ENCODE data around the gene DCBLD1. TPM values are rescaled to one million over a fixed set of nuclear protein-coding genes. Genes with fewer than 3 reads are reported as not detected.
A peak's percentile ranks its signal among the peaks of the same experiment; 100 is the strongest.

DCBLD1 gene
- total RNA-seq, 1 experiment from 2014 or later: 69.3 TPM

DNA sequence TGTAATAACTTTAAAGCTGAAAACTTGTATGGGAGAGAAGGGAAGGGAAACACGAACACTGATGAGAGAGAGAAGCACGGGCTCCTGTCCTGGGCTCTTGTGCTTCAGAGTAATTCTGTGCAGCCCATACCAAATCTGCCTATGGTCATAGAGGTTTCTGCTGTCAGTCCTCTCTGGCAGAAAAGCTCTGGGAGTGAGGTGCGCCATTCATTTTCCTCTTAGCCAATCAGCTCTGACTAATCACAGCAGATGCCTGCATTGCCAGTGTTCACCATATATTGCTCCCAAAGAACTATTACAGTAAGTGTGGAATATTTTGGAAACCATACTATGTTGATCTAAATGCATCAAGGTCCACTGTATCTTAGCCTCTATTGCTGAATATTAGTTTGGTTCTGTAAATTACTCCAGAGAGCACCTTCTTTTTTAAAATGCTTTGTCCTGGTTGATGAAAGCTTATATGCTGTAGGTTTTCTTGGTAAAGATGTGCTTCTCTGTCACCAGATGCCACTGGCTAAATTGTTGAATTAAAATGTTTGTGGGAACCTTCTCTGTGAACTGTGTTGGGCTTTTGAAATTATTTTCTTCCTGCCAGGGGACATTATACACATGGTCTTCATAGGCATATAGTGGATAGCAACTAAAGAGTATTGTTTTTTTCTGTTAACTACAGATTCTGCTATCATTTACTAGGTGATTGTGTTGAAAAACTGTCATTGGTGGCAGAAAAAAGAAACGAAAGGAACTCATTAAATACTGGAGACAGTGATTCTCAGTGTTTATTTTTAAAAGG lies 38.3 kb downstream of the DCBLD1 start:
- Mint-ChIP-seq H3K4me1 (ENCODE audit: low read depth, unreplicated experiment) (peaks cover 38% of the 10 kb centered on the region), H3K36me3 (ENCODE audit: insufficient read depth, unreplicated experiment) (peaks cover 56% of the 10 kb centered on the region), H3K4me3 (ENCODE audit: unreplicated experiment) (no peak overlapping the region), H3K27me3 (ENCODE audit: insufficient read depth, unreplicated experiment) (no peaks in the 10 kb centered on the region), H3K27ac (ENCODE audit: unreplicated experiment) (peak overlapping the region; percentile 18), H3K9me3 (ENCODE audit: unreplicated experiment) (no peaks in the 10 kb centered on the region)
- no TSS peak for BruUV-seq (replicated peaks)
- Histone ChIP-seq H3K27me3 (replicated peaks; ENCODE audit: control insufficient read depth, insufficient read depth, low read length) (no peaks in the 10 kb centered on the region), H3K9me3 (no peaks in the 10 kb centered on the region), H3K4me1 (peaks cover 40% of the 10 kb centered on the region), H3K36me3 (ENCODE audit: control insufficient read depth, insufficient read depth, low read length) (no peaks in the 10 kb centered on the region), H3K4me3 (ENCODE audit: low read depth, low read length) (no peak overlapping the region)
- DNase-seq: no peak
- CTCF ChIA-PET: no interaction called here
- intact Hi-C loops (cut with micrococcal nuclease; ENCODE audit: unreplicated experiment): no loop called here
- POLR2A ChIA-PET: no interaction called here
- TF ChIP-seq, protein P1, sequence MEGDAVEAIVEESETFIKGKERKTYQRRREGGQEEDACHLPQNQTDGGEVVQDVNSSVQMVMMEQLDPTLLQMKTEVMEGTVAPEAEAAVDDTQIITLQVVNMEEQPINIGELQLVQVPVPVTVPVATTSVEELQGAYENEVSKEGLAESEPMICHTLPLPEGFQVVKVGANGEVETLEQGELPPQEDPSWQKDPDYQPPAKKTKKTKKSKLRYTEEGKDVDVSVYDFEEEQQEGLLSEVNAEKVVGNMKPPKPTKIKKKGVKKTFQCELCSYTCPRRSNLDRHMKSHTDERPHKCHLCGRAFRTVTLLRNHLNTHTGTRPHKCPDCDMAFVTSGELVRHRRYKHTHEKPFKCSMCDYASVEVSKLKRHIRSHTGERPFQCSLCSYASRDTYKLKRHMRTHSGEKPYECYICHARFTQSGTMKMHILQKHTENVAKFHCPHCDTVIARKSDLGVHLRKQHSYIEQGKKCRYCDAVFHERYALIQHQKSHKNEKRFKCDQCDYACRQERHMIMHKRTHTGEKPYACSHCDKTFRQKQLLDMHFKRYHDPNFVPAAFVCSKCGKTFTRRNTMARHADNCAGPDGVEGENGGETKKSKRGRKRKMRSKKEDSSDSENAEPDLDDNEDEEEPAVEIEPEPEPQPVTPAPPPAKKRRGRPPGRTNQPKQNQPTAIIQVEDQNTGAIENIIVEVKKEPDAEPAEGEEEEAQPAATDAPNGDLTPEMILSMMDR (IDR thresholded peaks at IDR 0.05; ENCODE audit: insufficient read depth in 1 of 2, low read depth in 1 of 2, low read length in 1 of 2, severe bottlenecking in 1 of 2, unreplicated experiment in 1 of 2): no peak

DNA sequence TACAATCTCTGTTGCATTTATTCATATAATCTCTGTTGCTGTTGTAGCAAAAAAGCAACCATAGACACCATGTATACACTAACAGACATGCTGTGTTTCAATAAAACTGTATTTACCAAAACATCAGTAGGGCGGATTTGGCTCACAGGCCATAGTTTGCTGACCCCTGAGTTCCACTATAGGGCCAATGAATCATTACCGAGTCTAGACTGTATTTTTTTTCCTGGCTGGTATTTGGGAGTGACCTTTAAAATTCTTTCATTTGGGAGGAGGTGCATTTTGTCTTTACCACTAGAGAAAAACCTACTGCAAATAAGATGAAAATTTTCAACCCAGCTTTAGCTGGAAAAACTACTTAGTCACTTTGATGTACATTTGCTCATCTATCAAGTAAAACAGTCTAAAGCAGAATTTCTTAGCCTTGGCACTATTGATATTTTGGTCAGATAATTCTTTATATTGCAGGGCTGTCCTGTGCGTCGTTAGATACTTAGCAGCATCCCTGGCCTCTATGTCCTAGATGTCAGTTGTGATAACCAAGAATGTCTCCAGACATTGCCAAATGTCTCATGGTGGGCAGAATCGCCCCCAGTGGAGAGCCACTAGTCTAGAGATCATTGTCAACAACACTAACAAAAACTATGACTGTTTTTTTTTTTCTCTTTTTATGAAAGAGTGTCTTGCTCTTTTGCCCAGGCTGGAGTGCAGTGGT lies 39.5 kb downstream of the DCBLD1 start:
- Histone ChIP-seq H3K4me3 (ENCODE audit: low read depth, low read length) (no peak overlapping the region), H3K27me3 (replicated peaks; ENCODE audit: control insufficient read depth, insufficient read depth, low read length) (no peaks in the 10 kb centered on the region), H3K36me3 (ENCODE audit: control insufficient read depth, insufficient read depth, low read length) (no peaks in the 10 kb centered on the region), H3K4me1 (peaks cover 29% of the 10 kb centered on the region), H3K9me3 (no peaks in the 10 kb centered on the region)
- Mint-ChIP-seq H3K9me3 (ENCODE audit: unreplicated experiment) (no peaks in the 10 kb centered on the region), H3K4me3 (ENCODE audit: unreplicated experiment) (no peak overlapping the region), H3K4me1 (ENCODE audit: low read depth, unreplicated experiment) (peaks cover 34% of the 10 kb centered on the region), H3K27ac (ENCODE audit: unreplicated experiment) (no peak overlapping the region), H3K36me3 (ENCODE audit: insufficient read depth, unreplicated experiment) (peaks cover 48% of the 10 kb centered on the region), H3K27me3 (ENCODE audit: insufficient read depth, unreplicated experiment) (no peaks in the 10 kb centered on the region)
- DNase-seq: no peak
- TF ChIP-seq, protein P1 (IDR thresholded peaks at IDR 0.05; ENCODE audit: insufficient read depth in 1 of 2, low read depth in 1 of 2, low read length in 1 of 2, severe bottlenecking in 1 of 2, unreplicated experiment in 1 of 2): no peak
- no TSS peak for BruUV-seq (replicated peaks)
- ChIA-PET POLR2A (no interaction called here), CTCF (no interaction called here)
- intact Hi-C loops (cut with micrococcal nuclease; ENCODE audit: unreplicated experiment): no loop called here

- no peak overlapping the region for H3K4me3 ChIP-seq (ENCODE audit: low read depth, low read length)
- intact Hi-C loops (cut with micrococcal nuclease; ENCODE audit: unreplicated experiment): no loop called here
- peaks cover 23% of the 10 kb centered on the region for H3K4me1 ChIP-seq
- H3K36me3 ChIP-seq (ENCODE audit: control insufficient read depth, insufficient read depth, low read length): no peaks in the 10 kb centered on the region
- no peaks in the 10 kb centered on the region for H3K9me3 Mint-ChIP-seq (ENCODE audit: unreplicated experiment)
- no peaks in the 10 kb centered on the region for H3K9me3 ChIP-seq
- ChIA-PET CTCF (no interaction called here), POLR2A (no interaction called here)
- H3K27ac Mint-ChIP-seq (ENCODE audit: unreplicated experiment): no peak overlapping the region
- no peaks in the 10 kb centered on the region for H3K27me3 Mint-ChIP-seq (ENCODE audit: insufficient read depth, unreplicated experiment)
- H3K4me3 Mint-ChIP-seq (ENCODE audit: unreplicated experiment): no peak overlapping the region
- H3K36me3 Mint-ChIP-seq (ENCODE audit: insufficient read depth, unreplicated experiment): peaks cover 37% of the 10 kb centered on the region
- no peak for DNase-seq
- H3K27me3 ChIP-seq (replicated peaks; ENCODE audit: control insufficient read depth, insufficient read depth, low read length): no peaks in the 10 kb centered on the region
- no TSS peak for BruUV-seq (replicated peaks)
- TF ChIP-seq, protein P1 (IDR thresholded peaks at IDR 0.05; ENCODE audit: insufficient read depth in 1 of 2, low read depth in 1 of 2, low read length in 1 of 2, severe bottlenecking in 1 of 2, unreplicated experiment in 1 of 2): no peak
- peaks cover 32% of the 10 kb centered on the region for H3K4me1 Mint-ChIP-seq (ENCODE audit: low read depth, unreplicated experiment)
These were observed 43.1 kb downstream of the DCBLD1 start for GRCh38 chr6:117525607-117526006.

Measured in Caco-2 (cell line).